HL-60 (cell line): Measurements from ENCODE around the gene RELN.

Experiments
- DNase-seq, 2 experiments: peaks; one replicate each; pipeline ENCODE4 v3.0.0-alpha.2; 2010 to 2020; ENCODE audit warnings: low read depth in 1 of 2, low spot score in 1 of 2
- H3K27ac ChIP-seq: fragments of 250-450 bp; sonication (Bioruptor Pico); replicated peaks from 2 replicates; pipeline ENCODE4 v1.5.1; 2020; ENCODE audit warnings: mild to moderate bottlenecking, moderate library complexity
- H3K27me3 ChIP-seq: fragments of 250-450 bp; sonication (Bioruptor Pico); 2 replicates; pipeline ENCODE4 v1.5.1; 2021; ENCODE audit warnings: mild to moderate bottlenecking, moderate library complexity; ENCODE audit not compliant: insufficient read depth, poor library complexity, severe bottlenecking
- H3K4me3 ChIP-seq: replicated peaks from 2 replicates; pipeline ENCODE4 v1.5.1; 2011; ENCODE audit warnings: mild to moderate bottlenecking, control low read depth, low read length; ENCODE audit not compliant: insufficient read depth
- CTCF ChIP-seq: IDR thresholded peaks from one replicate; pipeline ENCODE4 v1.5.1; 2011; ENCODE audit warnings: low read length, control low read depth, inconsistent platforms; ENCODE audit not compliant: insufficient read depth
- GABPA ChIP-seq: IDR thresholded peaks from 2 replicates; pipeline ENCODE4 v1.6.1; 2012; ENCODE audit warnings: low read depth
- POLR2AphosphoS5 ChIP-seq: IDR thresholded peaks from 2 replicates; pipeline ENCODE4 v1.6.1; 2012; ENCODE audit warnings: low read depth
- REST ChIP-seq: IDR thresholded peaks from 2 replicates; pipeline ENCODE4 v1.6.1; 2012; ENCODE audit warnings: low read depth; ENCODE audit not compliant: insufficient replicate concordance
- SPI1 ChIP-seq: IDR thresholded peaks from 2 replicates; pipeline ENCODE4 v1.6.1; 2012; ENCODE audit warnings: low read depth, mild to moderate bottlenecking, borderline replicate concordance

RELN gene

GRCh38 chr7:103766660-103767059 is 222.8 kb downstream of the RELN start:
- no peak for DNase-seq
- Histone ChIP-seq H3K4me3 (no peak overlapping the region), H3K27me3 (no peaks in the 10 kb centered on the region), H3K27ac (no peak overlapping the region)
- TF ChIP-seq SPI1 (no peak), POLR2AphosphoS5 (no peak), REST (no peak), CTCF (no peak), GABPA (no peak)

- TF ChIP-seq CTCF: no peak
- no peak for DNase-seq
- no peak overlapping the region for H3K4me3 ChIP-seq
- no peaks in the 10 kb centered on the region for H3K27me3 ChIP-seq
- H3K27ac ChIP-seq: no peak overlapping the region
These were observed 223.6 kb downstream of the RELN start for GRCh38 chr7:103765901-103766300.

GRCh38 chr7:103764901-103765300 is 224.6 kb downstream of the RELN start:
- H3K27me3 ChIP-seq: no peaks in the 10 kb centered on the region
- no peak overlapping the region for H3K4me3 ChIP-seq
- no peak for TF ChIP-seq POLR2AphosphoS5
- TF ChIP-seq SPI1: no peak
- TF ChIP-seq GABPA: no peak
- no peak for TF ChIP-seq REST
- TF ChIP-seq CTCF: no peak
- H3K27ac ChIP-seq: no peak overlapping the region
- no peak for DNase-seq

- DNase-seq: no peak
- no peaks in the 10 kb centered on the region for H3K27me3 ChIP-seq
- H3K27ac ChIP-seq: no peak overlapping the region
- no peak for TF ChIP-seq CTCF
- TF ChIP-seq REST: no peak
- no peak for TF ChIP-seq GABPA
- no peak for TF ChIP-seq POLR2AphosphoS5
- TF ChIP-seq SPI1: no peak
- no peak overlapping the region for H3K4me3 ChIP-seq
These were observed 226.6 kb downstream of the RELN start for GRCh38 chr7:103762877-103763276.
